ENCODE data around the gene MBD3L3. TPM values are rescaled to one million over a fixed set of nuclear protein-coding genes. Genes with fewer than 3 reads are reported as not detected.
"Not testable (repeated sequence)": the region's sequence is repeated elsewhere in the genome, so short reads cannot be mapped to it uniquely, and the experiment has no call there.

Gene MBD3L3
- polyA plus RNA-seq = not detected

DNA sequence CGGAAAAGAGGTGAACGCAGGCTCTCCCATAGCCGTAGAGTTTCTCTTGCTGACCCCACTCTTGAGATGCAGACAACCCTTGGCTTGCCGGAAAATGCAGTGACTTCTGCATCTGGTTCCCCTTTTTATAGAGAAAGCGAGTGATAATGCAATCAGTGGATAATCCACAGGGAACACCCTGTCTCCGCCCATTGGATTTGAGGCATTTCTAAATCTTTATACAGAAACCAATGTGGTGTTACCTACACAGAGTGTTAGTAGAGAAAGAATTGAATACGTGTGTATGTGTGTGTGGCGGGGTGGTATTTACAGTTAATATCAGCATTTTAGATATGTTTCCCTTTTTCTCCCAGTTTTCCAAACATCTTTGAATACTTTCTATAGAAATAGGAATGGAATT is at the start of gene MBD3L3:
TSS of gene MBD3L3 (minus strand) at position 101 of the 400 bp plus-strand sequence. CDS start at position 30, 71 bp downstream.
- not testable (repeated sequence) for DNase-seq; H3K4me3 Mint-ChIP-seq; H3K4me1 Mint-ChIP-seq; H3K27me3 Mint-ChIP-seq (ENCODE audit: low read depth in 3 of 3); H3K36me3 Mint-ChIP-seq; H3K9me3 Mint-ChIP-seq; H3K27ac Mint-ChIP-seq

DNA sequence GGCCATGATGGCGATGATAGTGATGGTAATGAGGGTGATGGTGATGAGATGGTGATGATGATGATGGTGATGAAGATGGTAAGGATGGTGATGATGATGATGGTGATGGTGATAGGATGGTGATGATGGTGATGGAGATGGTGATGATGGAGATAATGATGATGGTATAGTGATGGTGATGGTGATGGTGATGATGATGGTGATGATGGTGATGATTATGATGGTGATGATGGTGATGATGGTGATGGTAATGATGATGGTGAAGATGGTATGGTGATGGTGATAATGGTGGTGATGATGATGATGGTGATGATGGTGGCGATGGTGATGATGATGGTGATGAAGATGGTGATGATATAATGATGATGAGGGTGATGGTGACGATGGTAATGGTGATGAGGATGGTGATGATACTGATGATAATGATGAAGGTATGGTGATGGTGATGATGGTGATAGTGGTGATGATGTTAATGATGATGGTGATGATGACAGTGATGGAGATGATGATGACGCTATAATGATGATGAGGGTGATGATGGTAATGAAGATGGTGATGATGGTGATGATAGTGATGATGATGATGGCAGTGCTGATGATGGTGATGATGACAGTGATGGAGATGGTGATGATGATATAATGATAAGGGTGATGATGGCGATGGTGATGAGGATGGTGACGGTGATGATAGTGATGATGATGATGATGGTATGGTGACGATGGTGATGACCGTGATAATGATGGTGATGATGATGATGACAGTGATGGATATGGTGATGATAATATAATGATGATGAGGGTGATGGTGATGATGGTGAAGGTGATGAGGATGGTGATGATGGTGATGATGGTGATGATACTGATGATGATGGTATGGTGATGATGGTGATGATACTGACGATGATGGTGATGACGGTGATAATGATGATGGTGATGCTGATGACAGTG is 48.5 kb upstream of the MBD3L3 start:
- DNase-seq = no peak
- H3K4me1 Mint-ChIP-seq = no peaks in the 10 kb centered on the region
- no peak overlapping the region for H3K4me3 Mint-ChIP-seq
- no peaks in the 10 kb centered on the region for H3K9me3 Mint-ChIP-seq
- H3K36me3 Mint-ChIP-seq = no peaks in the 10 kb centered on the region
- no peak overlapping the region for H3K27ac Mint-ChIP-seq
- H3K27me3 Mint-ChIP-seq (ENCODE audit: low read depth in 3 of 3) = peaks cover 0 to 3% (median 2%) of the 10 kb centered on the region in 3 donors

GRCh38 chr19:7104747-7105447 is 46.4 kb upstream of the MBD3L3 start:
- H3K9me3 Mint-ChIP-seq = no peaks in the 10 kb centered on the region
- H3K36me3 Mint-ChIP-seq = no peaks in the 10 kb centered on the region
- DNase-seq = no peak
- H3K4me1 Mint-ChIP-seq = peaks cover 1 to 2% of the 10 kb centered on the region in 2 donors
- peaks cover 0 to 3% (median 2%) of the 10 kb centered on the region in 3 donors for H3K27me3 Mint-ChIP-seq (ENCODE audit: low read depth in 3 of 3)
- no peak overlapping the region for H3K4me3 Mint-ChIP-seq
- no peak overlapping the region for H3K27ac Mint-ChIP-seq

DNA sequence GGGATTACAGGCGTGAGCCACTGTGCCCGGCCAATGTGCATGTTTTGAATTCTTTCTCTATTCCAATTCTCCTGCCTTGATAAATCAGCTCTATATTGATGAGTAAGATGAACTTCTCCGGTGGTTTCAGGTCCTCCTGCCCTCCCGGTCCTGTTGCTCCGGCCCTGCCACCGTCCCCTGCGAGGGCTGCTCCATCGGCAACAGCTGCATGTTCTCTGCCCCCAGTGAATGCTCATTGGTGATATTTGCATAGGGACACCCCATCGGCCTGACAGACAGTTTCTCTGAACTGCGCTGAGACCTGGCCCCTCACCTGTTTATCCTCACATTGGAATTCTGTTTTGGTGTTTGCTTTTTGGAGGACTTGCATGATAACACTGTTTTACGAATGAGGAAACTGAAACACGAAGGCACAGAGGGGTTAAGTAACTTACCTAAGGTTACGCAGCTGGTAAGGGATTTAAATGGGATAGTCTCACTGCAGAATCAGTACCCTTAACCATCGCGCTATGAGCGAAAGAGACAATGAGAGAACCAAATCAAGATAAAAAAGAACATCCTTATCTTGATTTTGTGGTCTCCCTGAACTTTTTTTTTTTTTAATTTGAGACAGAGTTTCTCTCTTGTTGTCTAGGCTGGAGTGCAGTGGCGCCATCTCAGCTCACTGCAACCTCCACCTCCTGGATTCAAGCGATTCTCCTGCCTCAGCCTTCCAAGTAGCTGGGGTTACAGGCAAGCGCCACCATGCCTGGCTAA is 43.2 kb upstream of the MBD3L3 start:
- peaks cover 2 to 4% (median 3%) of the 10 kb centered on the region in 3 donors for H3K27me3 Mint-ChIP-seq (ENCODE audit: low read depth in 3 of 3)
- H3K9me3 Mint-ChIP-seq = peaks cover 0 to 11% (median 4%) of the 10 kb centered on the region in 6 donors
- peaks cover 21 to 22% of the 10 kb centered on the region in 2 donors for H3K4me1 Mint-ChIP-seq
- no peaks in the 10 kb centered on the region for H3K36me3 Mint-ChIP-seq
- DNase-seq = no peak
- H3K4me3 Mint-ChIP-seq = peak overlapping the region in 3 of 5 donors; percentile 10 to 65 (median 37)
- no peak overlapping the region for H3K27ac Mint-ChIP-seq

DNA sequence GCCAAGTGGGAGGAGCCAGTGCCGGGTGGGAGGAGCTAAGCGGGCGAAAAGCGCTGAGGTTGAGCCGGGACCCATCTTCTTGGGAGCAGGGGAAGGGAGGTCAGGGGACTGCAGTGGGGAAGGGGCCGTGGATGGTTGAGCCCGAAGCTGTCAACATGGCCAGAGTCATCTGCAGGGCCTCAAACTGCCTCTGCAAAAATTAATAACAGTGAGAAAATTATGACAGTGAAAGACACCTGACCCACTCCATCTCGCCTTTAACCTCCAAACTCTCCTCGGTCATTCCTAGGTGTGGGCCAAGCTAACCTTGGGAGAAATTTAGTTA is 41.1 kb upstream of the MBD3L3 start:
- H3K9me3 Mint-ChIP-seq = peaks cover 2 to 27% (median 18%) of the 10 kb centered on the region in 6 donors
- peaks cover 3 to 10% (median 4%) of the 10 kb centered on the region in 3 donors for H3K27me3 Mint-ChIP-seq (ENCODE audit: low read depth in 3 of 3)

GRCh38 chr19:7098701-7099596 is 40.5 kb upstream of the MBD3L3 start:
- Mint-ChIP-seq H3K27me3 (ENCODE audit: low read depth in 3 of 3) (peaks cover 3 to 10% (median 4%) of the 10 kb centered on the region in 3 donors), H3K9me3 (peaks cover 2 to 29% (median 19%) of the 10 kb centered on the region in 6 donors), H3K36me3 (peaks cover 4 to 5% (median 4%) of the 10 kb centered on the region in 3 donors), H3K27ac (peak overlapping the region; percentile 82 to 93 (median 88)), H3K4me1 (peaks cover 21 to 22% of the 10 kb centered on the region in 2 donors), H3K4me3 (peak overlapping the region; percentile 85 to 93 (median 89))
- peak; percentile 85 to 86 (median 86) for DNase-seq

More for the DNA sequence above, 41.1 kb upstream of the MBD3L3 start:
- peak overlapping the region; percentile 85 to 93 (median 89) for H3K4me3 Mint-ChIP-seq
- H3K4me1 Mint-ChIP-seq = peaks cover 21 to 22% of the 10 kb centered on the region in 2 donors
- H3K36me3 Mint-ChIP-seq = peaks cover 4 to 5% (median 4%) of the 10 kb centered on the region in 3 donors
- no peak for DNase-seq
- H3K27ac Mint-ChIP-seq = peak overlapping the region; percentile 82 to 93 (median 88)

- Mint-ChIP-seq H3K4me3 (peak overlapping the region; percentile 85 to 93 (median 89)), H3K27ac (peak overlapping the region; percentile 82 to 90 (median 86)), H3K36me3 (peaks cover 4 to 5% (median 4%) of the 10 kb centered on the region in 3 donors), H3K9me3 (peaks cover 5 to 34% (median 23%) of the 10 kb centered on the region in 6 donors), H3K4me1 (peaks cover 21 to 22% of the 10 kb centered on the region in 2 donors), H3K27me3 (ENCODE audit: low read depth in 3 of 3) (peaks cover 3 to 10% (median 4%) of the 10 kb centered on the region in 3 donors)
- no peak for DNase-seq
Observed at GRCh38 chr19:7098096-7098495, 39.6 kb upstream of the MBD3L3 start.

DNA sequence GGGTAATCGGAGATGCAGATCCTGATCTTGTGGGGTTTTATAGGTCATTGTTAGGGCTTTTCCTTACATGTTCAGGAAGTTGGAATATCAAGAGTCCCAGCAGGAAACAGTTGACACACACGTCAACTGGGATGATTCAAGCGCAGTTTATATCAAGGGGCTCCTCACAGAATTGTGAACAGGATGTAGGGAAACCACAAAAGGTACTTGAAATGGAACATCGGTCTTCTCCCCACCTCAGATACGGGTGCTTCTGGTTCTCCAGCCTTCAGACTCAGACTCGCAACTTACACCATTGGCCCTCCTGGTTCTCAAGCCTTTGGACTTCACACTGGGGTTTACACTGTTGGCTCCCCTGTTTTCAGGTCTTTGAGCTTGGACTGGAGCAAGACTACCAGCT is 30.5 kb upstream of the MBD3L3 start:
- Mint-ChIP-seq H3K9me3 (peaks cover 39 to 71% (median 59%) of the 10 kb centered on the region in 6 donors), H3K36me3 (peaks cover 21 to 26% (median 26%) of the 10 kb centered on the region in 3 donors), H3K27ac (no peak overlapping the region), H3K4me1 (peaks cover 0 to 2% of the 10 kb centered on the region in 2 donors), H3K27me3 (ENCODE audit: low read depth in 3 of 3) (peaks cover 0 to 7% (median 1%) of the 10 kb centered on the region in 3 donors), H3K4me3 (no peak overlapping the region)
- DNase-seq = no peak

GRCh38 chr19:7083076-7083956 is 24.8 kb upstream of the MBD3L3 start:
- Mint-ChIP-seq H3K27me3 (ENCODE audit: low read depth in 3 of 3) (peaks cover 3 to 4% (median 4%) of the 10 kb centered on the region in 3 donors), H3K9me3 (peaks cover 49 to 93% (median 83%) of the 10 kb centered on the region in 6 donors)

DNA sequence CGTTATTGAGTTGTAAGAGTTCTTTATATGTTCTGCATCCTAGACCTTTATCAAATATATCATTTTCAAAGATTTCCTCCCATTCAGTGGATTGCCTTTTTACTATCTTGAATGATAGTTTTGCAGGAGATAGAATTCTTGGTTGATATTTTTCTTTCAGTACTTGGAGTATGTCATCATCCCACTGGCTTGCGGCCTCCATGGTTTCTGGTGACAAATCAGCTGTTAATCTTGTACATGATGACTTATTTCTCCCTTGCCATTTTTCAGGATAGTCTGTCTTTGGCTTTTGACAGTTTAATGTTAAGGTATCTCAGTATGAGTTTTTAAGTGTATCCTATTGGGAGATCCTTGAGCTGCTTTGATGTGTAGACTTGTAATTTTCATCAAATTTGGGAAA is 19.5 kb upstream of the MBD3L3 start:
- Mint-ChIP-seq H3K27me3 (ENCODE audit: low read depth in 3 of 3) (peaks cover under 1 to 6% (median 3%) of the 10 kb centered on the region in 3 donors), H3K4me1 (peaks cover 3 to 5% of the 10 kb centered on the region in 2 donors), H3K4me3 (no peak overlapping the region), H3K36me3 (peaks cover 70 to 90% (median 84%) of the 10 kb centered on the region in 3 donors), H3K27ac (no peak overlapping the region), H3K9me3 (peaks cover 30 to 61% (median 56%) of the 10 kb centered on the region in 6 donors)
- DNase-seq = no peak

More at GRCh38 chr19:7083076-7083956, 24.8 kb upstream of the MBD3L3 start:
- Mint-ChIP-seq H3K27ac (peak overlapping the region in 1 of 6 donors; percentile 57), H3K4me3 (peak overlapping the region in 1 of 5 donors; percentile 21), H3K4me1 (peaks cover 2 to 5% of the 10 kb centered on the region in 2 donors), H3K36me3 (peaks cover 59 to 75% (median 67%) of the 10 kb centered on the region in 3 donors)
- no peak for DNase-seq

DNA sequence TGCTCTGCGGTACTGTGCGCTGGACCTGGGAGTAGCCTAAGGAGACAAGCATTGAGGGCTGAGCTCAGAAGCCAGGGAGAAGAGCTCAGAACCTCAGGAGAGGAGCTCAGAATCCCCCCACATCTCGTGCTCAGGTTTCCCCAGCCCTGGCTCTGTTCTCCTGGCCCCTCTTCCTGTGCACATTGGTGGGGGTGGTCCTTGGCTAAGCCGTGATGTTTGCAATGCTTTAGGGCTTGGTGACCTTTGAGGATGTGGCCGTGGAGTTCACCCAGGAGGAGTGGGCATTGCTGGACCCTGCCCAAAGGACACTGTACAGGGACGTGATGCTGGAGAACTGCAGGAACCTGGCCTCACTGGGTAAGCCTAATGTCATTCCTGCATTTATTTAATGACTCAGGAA is 17.7 kb upstream of the MBD3L3 start:
- Mint-ChIP-seq H3K36me3 (peaks cover 61 to 78% (median 73%) of the 10 kb centered on the region in 3 donors), H3K27ac (no peak overlapping the region), H3K9me3 (peaks cover 17 to 42% (median 38%) of the 10 kb centered on the region in 6 donors), H3K4me1 (peaks cover 11 to 15% of the 10 kb centered on the region in 2 donors), H3K4me3 (no peak overlapping the region), H3K27me3 (ENCODE audit: low read depth in 3 of 3) (peaks cover 0 to 8% (median 3%) of the 10 kb centered on the region in 3 donors)
- DNase-seq = no peak
